Vagina (tissue), 2 donors: ENCODE data around the gene ECD.

Experiments
- POLR2A ChIP-seq, 2 donors: fragments of 450-650 bp; IDR thresholded peaks; one replicate each; pipeline ENCODE4 v1.6.1; 2017; ENCODE audit warnings: antibody characterized with exemption in 2 of 2, mild to moderate bottlenecking in 2 of 2, moderate library complexity in 2 of 2
- POLR2AphosphoS5 ChIP-seq, 2 donors: sonication (generic); formaldehyde crosslinking; IDR thresholded peaks; one replicate each; pipeline ENCODE4 v1.9.0; 2017; ENCODE audit warnings: antibody characterized with exemption in 2 of 2, mild to moderate bottlenecking in 2 of 2, low read depth in 1 of 2; ENCODE audit not compliant: insufficient read depth in 1 of 2
- TF ChIP-seq, protein P1 (sequence below), 3 experiments: fragments of 450-650 bp in 2 of 3; fragments of 200-600 bp in 1 of 3; sonication (generic) in 1 of 3; IDR thresholded peaks; one replicate each; pipeline ENCODE4 v1.5.1; 2017 to 2019; ENCODE audit warnings: antibody characterized with exemption in 3 of 3, mild to moderate bottlenecking in 2 of 3, moderate library complexity in 2 of 3

GRCh38 chr10:73086816-73087215, 81.0 kb downstream of the ECD start:
- TF ChIP-seq POLR2A (IDR thresholded peaks at IDR 0.05) (no peak), POLR2AphosphoS5 (IDR thresholded peaks at IDR 0.05; ENCODE audit: insufficient read depth in 1 of 2, low read depth in 1 of 2) (no peak)
- TF ChIP-seq, protein P1, sequence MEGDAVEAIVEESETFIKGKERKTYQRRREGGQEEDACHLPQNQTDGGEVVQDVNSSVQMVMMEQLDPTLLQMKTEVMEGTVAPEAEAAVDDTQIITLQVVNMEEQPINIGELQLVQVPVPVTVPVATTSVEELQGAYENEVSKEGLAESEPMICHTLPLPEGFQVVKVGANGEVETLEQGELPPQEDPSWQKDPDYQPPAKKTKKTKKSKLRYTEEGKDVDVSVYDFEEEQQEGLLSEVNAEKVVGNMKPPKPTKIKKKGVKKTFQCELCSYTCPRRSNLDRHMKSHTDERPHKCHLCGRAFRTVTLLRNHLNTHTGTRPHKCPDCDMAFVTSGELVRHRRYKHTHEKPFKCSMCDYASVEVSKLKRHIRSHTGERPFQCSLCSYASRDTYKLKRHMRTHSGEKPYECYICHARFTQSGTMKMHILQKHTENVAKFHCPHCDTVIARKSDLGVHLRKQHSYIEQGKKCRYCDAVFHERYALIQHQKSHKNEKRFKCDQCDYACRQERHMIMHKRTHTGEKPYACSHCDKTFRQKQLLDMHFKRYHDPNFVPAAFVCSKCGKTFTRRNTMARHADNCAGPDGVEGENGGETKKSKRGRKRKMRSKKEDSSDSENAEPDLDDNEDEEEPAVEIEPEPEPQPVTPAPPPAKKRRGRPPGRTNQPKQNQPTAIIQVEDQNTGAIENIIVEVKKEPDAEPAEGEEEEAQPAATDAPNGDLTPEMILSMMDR (IDR thresholded peaks at IDR 0.05) = no peak
